Skin epidermis (tissue), 12 donors: ENCODE data around the gene TFCP2L1.
A peak's percentile ranks its signal among the peaks of the same experiment; 100 is the strongest.

Experiments used
- H3K27ac ChIP-seq, 21 experiments: fragments of 200-600 bp; sonication (generic) in 11 of 21; one replicate each; pipeline ENCODE4 v1.5.0; 2020; ENCODE audit warnings: mild to moderate bottlenecking in 3 of 21, inconsistent platforms in 2 of 21, moderate library complexity in 2 of 21
- H3K4me3 ChIP-seq, 7 experiments: fragments of 200-600 bp; sonication (generic) in 2 of 7; one replicate each; pipeline ENCODE4 v1.5.0; 2020; ENCODE audit warnings: inconsistent platforms in 2 of 7, mild to moderate bottlenecking in 2 of 7, moderate library complexity in 1 of 7

The TFCP2L1 gene

DNA sequence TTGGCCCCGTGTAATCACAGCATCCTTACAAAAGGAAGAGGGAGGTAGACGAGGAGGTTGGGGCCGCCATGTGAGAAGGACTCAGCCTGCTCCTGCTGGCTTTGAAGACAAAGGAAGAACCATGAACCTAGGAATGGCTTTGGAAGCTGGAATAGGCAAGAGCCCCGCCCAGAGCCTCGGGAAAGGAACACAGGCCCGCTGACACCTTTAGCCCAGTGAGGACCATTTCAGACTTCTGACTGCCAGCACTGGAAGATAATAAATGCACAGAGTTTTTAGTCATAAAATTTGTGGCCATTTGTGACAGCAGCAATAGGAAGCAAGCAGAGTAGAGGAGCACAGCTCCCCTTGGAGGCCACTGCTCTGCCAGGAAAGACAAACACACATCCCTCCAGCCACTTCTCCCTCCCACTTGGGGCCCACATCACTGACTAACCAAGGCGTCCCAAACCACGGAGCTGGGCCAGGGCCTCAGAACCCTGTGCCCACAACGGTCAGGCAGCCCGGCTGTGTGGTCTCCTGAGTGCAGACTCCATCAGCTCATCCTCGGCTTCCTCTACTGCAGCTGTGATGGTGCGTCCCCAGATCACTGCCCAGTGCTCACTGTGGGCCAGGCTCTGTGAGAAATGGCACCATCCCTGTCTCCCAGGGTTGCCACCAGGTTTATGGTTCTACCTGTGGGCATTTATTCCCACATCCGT is 39.7 kb downstream of the TFCP2L1 start:
- no peak overlapping the region for H3K4me3 ChIP-seq
- H3K27ac ChIP-seq = no peak overlapping the region

DNA sequence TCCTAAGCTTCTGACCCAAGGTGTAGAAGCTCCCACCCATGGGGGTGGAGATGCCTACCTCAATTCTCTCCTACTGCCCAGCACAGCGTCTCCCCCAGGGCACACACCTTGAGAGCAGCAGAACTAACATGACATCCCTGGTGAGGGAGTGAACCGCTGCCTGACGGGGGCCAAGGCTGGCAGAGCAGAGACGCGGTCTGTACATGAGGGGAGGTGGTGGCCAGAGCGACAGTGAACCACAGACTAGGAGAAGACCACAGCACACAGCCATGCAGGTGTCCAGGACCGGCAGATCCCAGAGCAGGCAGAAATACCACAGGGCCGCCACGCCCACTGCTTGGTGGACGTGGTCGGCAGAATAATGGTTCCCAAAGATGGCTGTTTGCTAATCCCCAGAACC is 40.4 kb downstream of the TFCP2L1 start:
- H3K4me3 ChIP-seq = no peak overlapping the region
- no peak overlapping the region for H3K27ac ChIP-seq

DNA sequence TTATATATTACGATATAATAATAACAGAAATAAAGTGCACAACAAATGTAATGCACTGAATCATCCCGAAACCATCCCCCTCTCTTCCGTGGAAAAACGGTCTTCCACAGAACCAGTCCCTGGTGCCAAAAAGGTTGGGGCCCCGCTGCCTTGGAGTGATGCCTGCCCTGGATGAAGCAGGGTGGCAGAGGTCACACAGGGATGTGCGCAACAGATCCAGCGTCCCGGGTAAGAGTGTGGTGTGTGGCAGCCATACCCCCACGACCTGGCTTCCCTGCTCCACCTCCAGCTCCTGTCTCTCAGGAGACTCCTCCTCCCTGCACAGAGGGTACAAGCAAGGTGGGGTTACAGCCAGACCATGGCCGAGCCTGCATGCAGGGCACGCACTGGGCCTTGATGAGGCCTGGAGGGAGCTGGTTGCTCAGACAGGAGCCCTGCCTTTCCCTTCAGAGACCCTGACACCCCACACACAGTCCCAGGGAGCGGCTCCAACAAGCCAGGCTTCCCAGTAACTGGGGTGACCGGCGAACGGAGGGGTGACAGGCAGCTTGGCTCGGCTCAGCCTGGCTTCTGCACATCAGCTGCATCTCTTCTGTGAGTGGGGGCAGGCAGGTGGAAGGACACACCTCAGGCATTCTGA is 41.1 kb downstream of the TFCP2L1 start:
- no peak overlapping the region for H3K4me3 ChIP-seq
- no peak overlapping the region for H3K27ac ChIP-seq

DNA sequence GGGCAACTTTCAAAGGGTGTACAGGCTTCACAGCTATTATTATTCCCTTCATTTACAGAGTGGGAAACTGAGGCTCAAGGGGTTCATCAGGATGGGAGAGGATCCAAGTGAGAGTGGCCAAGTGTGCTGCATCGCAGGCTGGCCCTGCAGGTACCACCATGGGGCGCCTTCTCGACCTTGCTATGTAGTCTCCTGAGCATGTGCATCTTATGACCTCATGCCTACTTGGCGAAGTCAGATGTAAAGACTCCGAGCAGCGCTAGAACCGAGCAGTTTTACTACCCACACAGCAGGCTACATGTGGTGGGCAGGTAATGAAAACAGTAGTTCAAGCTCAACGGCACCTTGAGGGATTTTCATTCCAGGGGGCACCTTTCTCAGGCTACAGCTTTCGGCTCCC is 42.0 kb downstream of the TFCP2L1 start:
- Histone ChIP-seq H3K4me3 (no peak overlapping the region), H3K27ac (no peak overlapping the region)

DNA sequence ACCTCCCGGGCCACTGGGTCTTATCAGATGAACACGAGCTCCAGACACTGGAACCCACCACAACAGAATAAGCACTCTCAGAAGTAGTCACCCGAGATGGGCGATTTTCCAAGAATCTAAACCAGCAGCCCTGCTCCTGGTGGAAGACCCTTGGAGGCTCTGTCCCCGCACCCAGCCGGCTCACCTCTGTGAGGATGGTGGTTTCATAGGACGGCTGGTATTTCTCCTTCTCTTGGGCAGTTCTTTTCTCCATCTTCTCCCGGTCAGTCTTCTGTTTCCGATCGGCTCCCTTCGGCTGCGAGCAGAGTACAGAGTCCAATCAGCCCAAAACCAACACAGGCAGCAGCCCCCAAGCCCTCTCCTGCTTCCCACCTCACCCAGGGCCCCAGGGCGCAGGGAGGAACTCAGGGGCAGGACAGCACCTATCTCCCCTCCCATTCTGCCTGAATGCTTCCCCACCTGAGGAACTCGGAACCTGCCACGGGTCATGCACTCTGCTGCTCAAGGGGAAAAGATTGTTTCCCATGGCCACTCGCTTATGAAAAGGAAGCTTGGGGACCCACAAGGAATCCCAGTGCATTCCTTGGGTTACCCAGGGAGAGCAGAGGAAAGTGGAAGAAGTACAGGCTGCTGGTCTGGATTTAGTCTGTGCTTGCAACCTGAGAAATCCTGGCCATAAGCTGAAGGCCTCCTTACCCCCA is 42.7 kb downstream of the TFCP2L1 start:
- Histone ChIP-seq H3K27ac (no peak overlapping the region), H3K4me3 (no peak overlapping the region)

DNA sequence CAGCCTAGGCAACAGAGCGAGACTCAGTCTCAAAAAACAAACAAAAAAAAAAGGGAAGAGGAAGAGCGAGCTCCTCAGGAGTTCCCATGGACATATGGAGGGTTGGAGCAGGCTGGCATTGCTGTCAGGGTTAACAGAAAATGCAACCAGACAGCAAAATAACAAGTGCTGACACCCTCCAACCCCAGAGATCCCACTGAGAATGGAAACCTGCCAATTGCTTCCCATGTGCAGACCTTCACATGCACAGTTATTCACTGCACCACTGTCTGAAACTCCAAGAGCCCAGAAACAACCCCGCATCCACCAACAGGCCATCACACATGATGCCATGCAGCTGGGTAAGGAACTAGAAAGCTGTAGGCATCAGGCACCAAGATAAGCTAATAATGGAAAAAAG is 43.5 kb downstream of the TFCP2L1 start:
- Histone ChIP-seq H3K27ac (no peak overlapping the region), H3K4me3 (no peak overlapping the region)

DNA sequence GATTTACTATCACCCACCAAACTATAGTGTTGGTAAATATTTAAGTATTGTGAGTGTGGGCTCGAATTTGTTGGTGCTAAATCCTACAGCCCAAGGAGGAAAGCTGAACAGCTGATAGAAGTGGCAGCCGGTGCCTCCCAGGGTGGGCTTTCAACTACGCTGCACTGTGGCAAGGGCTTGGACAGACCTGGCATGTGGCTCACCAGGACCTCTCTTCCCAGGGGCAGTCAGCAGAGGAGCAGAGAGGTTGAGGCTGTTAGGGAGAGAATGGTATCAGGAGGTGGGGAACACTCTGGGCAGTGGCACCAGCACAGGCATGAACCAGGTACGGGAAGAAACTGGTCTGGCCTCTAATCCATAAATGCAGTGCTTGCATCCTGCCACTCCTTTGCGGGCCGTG is 44.6 kb downstream of the TFCP2L1 start:
- H3K4me3 ChIP-seq = no peak overlapping the region
- H3K27ac ChIP-seq = no peak overlapping the region

DNA sequence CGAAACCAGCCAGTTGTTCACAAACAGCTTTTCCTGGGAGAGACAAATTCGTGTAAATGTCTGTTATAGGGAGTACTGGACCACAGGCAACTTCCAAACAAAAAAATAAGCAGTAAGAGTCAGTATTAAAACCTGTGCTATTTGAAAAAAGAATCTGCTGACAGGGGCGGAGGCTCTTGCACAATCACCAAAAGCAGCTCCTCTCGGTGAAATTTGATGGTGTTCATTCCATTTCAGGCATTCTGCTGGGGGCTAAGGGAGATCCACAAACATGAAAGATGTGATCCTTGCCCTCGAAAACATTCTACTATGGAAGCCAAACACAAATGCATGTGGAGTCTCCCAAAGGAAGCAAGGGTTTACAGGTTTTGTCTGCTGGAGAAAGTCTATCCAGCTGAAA is 45.0 kb downstream of the TFCP2L1 start:
- Histone ChIP-seq H3K27ac (no peak overlapping the region), H3K4me3 (no peak overlapping the region)

DNA sequence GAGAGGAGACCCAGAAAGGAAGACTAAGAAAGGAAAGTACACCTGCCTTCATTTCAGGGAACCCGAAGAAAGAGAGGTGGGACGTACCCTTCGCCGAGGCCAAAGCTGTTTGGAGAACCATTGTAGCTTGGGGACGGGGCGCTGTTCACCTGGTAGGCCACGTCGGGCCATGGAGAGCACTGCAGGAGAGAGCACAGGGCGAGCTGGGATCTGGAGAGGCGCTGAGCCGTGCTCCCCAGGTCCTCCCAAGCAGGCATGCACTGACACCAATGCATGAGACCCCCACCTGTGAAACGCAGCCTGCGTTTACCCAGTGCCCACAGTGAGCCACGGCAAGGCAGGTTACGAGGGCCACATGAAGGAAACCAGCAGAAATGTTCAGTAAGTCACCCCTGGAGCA is 45.5 kb downstream of the TFCP2L1 start:
- Histone ChIP-seq H3K4me3 (no peak overlapping the region), H3K27ac (no peak overlapping the region)

DNA sequence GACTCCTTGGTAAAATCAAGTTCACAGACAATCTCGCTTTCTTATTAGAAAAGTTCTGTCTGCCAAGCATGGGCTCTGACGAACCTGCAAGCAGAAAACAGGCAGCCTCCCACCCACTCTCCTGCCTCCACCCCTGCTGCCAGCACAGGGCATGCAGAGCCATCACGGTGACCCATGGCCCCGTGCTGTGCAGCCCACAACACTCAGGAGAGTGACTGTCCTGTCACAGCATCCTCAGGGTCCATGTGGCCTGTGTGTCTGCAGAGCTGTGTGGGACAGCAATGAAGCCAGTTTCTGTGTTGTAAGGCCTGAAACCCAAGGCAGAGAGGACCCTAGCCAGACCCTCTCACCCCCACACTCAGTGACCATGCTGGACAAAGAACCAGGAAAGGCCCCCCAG is 46.2 kb downstream of the TFCP2L1 start:
- H3K27ac ChIP-seq = no peak overlapping the region

DNA sequence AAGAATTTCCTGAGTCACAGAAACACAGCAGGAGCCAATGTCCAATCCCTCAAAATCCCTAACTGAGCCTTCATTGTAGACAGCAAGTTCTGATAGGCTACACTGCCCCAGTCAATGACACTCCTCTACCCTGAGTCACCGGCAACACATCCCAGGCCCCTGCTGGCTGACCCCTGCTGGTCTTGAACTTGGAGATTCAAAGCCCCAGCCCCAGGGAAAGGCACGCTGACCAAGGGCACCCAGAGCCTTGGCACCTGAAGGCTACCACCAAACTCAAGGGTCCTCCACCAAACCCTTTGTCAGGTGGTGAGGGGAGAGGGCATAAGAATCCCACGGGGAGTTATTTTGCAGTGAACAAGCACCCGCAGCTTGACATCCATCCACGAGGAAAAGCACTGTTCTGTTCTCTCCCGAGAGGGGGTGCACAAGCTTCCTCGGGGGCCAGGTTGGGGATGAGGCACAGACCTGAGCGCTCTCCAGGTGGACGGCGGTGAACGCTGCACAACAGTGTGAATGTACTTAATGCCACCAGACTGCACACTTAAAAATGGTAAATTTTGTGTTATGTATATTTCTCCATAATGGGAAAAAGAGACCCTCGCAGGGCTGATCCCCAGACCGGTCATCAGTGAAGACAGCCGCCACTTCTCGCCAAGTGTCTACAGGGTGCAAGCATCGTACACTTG is 46.9 kb downstream of the TFCP2L1 start:
- Histone ChIP-seq H3K27ac (peak overlapping the region in 1 of 21 experiments; percentile 5), H3K4me3 (no peak overlapping the region)

More for the DNA sequence above, 46.2 kb downstream of the TFCP2L1 start:
- H3K4me3 ChIP-seq = no peak overlapping the region

DNA sequence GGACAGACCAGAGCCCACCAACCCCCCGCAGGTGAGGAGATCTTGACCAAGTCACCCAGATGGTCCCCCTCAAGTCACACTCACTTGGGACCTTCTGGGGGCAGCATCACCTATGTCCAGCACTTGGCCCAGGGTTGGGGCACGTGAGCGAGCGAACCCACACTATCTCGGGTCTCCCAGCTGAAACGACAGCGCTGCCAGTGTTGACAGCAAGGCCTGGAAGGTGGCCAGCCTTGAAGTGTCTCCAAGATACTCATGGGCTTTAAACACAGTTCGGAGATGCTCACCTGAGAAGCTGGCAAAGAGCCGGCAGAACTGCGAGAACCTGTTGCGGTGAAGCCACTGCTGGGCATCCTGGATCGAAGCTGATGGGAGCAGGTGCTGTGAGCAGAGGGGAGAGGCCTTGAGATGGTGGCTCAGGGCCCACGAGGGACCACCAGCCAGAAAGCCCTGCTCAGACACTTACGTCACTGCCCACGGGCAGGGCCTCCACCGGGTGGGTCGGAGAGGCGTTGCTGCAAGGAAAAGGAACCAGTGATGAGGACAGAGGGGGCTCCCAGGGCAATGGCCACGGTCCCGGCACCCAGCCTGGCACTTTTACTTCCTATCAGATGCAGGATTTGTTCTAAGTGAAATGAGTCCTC is 47.5 kb downstream of the TFCP2L1 start:
- peak overlapping the region in 1 of 21 experiments; percentile 5 for H3K27ac ChIP-seq

DNA sequence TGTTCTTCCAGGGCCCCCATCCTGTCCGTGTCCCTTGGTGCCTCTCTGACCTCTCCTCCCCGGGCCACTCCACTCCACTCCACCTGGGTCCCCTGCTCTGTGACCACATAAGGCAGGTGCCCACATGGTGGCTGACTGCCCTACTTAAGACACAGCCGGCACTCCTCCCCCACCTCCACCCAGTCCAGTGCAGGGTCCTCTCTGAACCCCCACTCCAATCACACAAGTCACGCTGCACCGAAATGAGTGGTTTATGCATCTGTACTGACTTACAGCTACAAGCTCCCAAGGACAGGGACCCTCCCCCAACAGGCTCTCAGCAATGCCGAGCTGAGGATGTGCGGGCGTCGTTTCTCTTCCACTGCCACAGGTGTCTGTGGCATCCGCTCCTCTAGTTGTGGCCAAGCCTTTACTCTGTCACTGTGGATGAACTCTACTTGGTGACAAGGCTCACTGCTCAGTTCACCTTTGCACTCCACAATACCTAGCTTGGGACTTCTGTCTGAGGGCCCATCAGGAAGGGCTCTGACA is 48.3 kb downstream of the TFCP2L1 start:
- no peak overlapping the region for H3K4me3 ChIP-seq
- no peak overlapping the region for H3K27ac ChIP-seq

More for the DNA sequence above, 47.5 kb downstream of the TFCP2L1 start:
- H3K4me3 ChIP-seq = no peak overlapping the region

DNA sequence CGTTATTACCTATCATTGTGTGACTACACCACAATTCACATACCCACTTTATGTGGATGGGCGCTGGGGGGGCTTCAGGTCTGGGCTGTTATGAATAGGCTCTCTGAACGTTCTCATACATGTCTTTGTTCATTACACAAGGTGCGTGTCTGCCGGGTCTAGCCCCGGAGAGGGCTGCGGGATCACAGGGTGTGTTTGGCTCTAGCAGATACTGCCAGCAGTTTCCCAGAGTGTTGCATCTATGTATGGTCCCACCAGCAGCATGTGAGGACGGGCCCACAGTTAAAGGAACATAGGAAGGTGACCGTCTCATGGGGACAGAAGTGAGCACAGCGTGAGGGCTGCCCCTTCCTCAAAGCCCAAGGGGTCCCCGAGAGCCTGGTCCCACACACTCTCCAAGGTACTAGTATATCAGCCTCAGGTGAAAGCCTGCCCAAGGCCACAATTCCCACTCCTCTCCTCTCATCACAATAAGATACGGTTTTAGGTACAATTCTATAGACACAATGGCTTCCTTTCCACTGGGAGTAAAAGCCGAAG is 48.8 kb downstream of the TFCP2L1 start:
- Histone ChIP-seq H3K4me3 (no peak overlapping the region), H3K27ac (no peak overlapping the region)

DNA sequence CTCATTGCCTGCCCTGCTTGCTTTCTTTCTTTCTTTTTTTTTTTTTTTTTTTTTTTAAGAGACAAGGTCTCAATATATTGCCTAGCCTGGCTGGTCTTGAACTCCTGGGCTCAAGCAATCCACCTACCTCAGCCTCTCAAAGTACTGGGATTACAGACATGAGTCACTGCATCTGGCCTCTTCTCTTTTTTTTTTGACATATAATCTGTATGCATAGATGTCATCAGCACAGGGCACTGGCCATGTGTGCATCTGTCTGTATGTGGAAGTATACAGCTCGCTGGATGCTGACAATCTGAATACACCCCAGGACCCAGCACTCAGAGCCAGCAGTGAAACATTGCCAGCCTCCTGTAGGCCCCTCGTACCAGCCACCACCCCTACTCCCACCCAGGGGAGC is 49.5 kb downstream of the TFCP2L1 start:
- Histone ChIP-seq H3K27ac (no peak overlapping the region), H3K4me3 (no peak overlapping the region)

DNA sequence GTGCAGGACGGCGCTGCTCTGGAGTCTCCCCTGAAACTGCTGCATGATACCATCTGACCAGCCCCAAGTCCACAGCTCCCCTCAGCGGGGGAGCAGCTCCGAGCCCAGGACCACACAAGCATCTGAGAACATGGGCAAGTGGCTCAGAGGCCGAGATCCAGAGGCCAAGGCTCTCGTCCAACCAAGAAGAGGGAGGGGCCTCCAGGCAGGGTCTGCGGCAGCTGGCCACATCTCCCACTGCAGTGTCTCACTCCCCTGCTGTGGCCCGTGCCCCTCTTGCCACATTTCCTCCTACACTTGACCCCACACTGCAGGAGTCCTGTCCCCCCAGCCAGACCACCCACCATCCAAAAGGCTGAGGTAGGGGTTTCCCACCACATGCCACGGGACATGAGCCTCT is 50.2 kb downstream of the TFCP2L1 start:
- Histone ChIP-seq H3K27ac (no peak overlapping the region), H3K4me3 (no peak overlapping the region)

DNA sequence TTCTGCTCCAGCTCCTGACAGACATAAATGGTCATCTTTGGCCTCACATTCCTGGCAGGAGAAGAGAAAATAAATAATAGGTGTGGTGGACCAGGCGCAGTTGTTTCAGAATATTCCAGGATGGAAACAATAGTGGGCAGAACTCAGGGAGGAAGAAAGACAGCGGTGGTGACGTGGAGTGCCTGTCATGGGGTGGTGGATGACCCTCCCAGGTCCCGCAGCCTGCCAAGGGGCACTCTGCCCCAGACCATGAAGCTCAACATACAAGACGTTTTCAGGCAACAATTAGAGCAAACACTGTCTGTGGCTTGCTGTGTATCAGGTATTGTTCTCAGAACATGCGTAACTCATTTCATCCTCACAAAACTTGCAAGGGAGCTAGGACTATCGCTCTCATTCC is 50.9 kb downstream of the TFCP2L1 start:
- Histone ChIP-seq H3K4me3 (no peak overlapping the region), H3K27ac (no peak overlapping the region)

DNA sequence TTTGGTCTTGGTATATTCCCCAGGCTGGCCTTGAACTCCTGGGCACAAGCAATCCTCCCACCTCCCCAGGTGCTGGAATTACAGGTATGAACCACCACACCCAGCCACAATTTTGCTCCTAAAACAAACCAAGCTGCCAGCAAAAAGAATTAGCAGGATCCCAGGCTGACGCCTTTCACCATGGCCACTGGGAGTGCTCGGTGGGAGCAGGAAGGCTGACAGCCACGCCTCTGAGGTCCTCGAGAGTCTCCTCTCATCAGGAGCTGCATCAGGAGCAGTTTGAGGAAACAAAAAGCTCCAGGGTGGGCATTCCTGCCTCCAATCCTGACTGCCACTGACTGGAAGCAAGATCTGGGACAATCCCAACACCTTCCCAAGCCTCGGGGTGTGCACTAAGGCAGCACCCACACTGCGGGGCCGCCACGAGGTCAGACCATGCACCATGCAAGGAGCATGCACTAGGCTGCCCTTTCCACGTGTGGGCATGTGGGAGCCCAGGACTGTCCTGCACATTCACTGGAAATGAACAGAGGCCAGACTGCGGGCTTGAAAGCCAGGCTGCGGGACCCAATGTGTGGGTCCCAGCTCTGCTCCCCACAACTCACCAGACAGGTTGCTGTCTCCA is 51.4 kb downstream of the TFCP2L1 start:
- no peak overlapping the region for H3K4me3 ChIP-seq
- H3K27ac ChIP-seq = no peak overlapping the region

DNA sequence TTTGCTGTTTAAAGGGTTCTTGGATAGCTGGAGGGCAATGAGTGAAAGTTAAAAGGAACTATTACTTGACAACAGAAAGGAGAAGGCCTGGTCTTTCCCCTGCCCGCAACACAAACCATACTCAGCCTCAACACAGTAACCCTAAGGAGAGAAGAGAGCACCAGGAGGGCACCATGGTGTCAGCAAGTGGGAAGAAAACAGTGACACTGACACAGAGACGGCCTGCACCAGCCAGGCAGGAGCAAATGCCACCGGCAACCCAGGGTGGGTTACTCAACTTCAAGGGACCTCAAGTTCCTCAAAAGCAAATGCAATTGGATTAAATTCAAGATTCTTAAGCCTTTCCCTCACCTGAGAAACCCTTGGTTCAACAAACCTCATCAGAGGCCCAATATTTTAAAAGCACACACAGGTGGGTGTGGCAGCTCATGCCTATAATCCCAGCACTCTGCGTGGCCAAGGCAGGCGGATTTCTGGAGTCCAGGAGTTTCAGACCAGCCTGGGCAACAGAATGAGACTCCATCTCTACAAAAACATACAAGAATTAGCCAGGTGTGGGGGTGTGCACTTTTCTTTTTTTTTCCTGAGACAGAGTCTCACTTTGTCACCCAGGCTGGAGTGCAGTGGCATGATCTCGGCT is 52.3 kb downstream of the TFCP2L1 start:
- H3K27ac ChIP-seq = no peak overlapping the region

More for the DNA sequence above, 52.3 kb downstream of the TFCP2L1 start:
- H3K4me3 ChIP-seq = no peak overlapping the region
